ENCODE measurements around the gene WDR19. TPM values are rescaled to one million over a fixed set of nuclear protein-coding genes. Genes with fewer than 3 reads are reported as not detected.

Gene WDR19
- total RNA-seq, 2 donors from 2014 or later = 10.4 to 13.9 TPM

GRCh38 chr4:39331191-39331590 is 148.9 kb downstream of the WDR19 start:
- Mint-ChIP-seq H3K9me3 (no peaks in the 10 kb centered on the region), H3K27me3 (no peaks in the 10 kb centered on the region), H3K4me1 (peaks cover 5% of the 10 kb centered on the region), H3K4me3 (no peak overlapping the region), H3K27ac (no peak overlapping the region), H3K36me3 (ENCODE audit: low read depth) (peaks cover 27% of the 10 kb centered on the region)
- no peak for ATAC-seq (replicated peaks)

Other genes starting within 250 kb of the WDR19 start
- 10 to 100 TPM; 25.7 to 37.9 TPM for gene TMEM156, start 150.1 kb upstream of the WDR19 start, total RNA-seq
- 10 to 100 TPM; 19.4 to 28.1 TPM for gene KLHL5, start 120.3 kb upstream of the WDR19 start, total RNA-seq
- gene RFC1, start 183.8 kb downstream of the WDR19 start, total RNA-seq = 10 to 100 TPM; 79.0 to 86.3 TPM
- gene KLB, start 224.4 kb downstream of the WDR19 start, total RNA-seq = not detected